ENCODE results near the gene ESRRG. TPM values are rescaled to one million over a fixed set of nuclear protein-coding genes. Genes with fewer than 3 reads are reported as not detected.
A peak's percentile ranks its signal among the peaks of the same experiment; 100 is the strongest.

Gene ESRRG
- polyA plus RNA-seq (2013, experiment 1 of 2; ENCODE audit: insufficient read length), result 0.24 TPM
- polyA plus RNA-seq (2013, experiment 2 of 2; ENCODE audit: insufficient read length), result 0.13 TPM

DNA sequence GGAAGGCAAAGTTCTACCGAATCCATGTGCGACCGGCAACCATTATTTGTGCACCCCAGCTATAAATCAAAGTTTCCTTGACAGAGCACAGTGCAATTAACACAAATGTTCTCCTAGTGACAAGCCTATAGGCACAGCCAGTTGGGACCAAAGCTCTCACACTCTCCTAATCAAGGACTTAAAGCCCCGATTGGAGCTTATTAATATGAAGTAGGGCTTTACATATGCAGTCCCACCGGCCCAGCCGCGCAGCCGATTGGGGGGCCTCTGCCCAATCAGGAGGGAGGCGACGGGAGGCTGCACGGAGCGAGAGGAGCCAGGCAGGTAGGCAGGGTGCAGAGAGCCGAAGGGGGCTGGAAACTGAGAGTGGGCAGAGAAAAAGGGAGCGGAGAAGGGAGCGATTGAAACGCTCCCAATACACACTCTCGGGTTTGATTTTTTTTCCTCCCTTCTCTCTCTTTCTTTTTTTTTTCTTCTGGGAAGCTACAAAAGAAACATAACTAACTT is at the start of gene ESRRG:
TSS of gene ESRRG (minus strand) at position 156 of the 507 bp plus-strand sequence. CDS start at position 26, 130 bp downstream.
- no peak for DNase-seq

DNA sequence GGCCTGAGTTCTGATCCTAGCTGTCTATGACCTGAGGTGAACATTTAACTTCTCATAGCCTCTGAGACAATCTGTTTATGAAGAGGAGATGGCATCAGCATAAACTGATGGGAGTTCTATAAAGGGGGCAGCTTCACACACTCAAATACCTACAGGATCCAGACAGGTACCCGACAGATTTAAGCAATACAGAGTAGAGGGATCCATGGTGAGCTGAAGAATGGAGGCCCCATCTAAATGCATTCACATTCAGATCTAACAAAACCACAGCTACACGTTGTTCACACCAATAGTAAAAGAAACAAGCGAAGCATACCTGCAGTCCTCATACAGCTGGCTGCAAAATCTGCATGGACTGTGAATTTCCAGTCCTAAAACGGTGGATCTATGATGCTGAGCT is 48.7 kb upstream of the ESRRG start:
- no peak for DNase-seq

GRCh38 chr1:216766633-216767327 is 43.6 kb upstream of the ESRRG start:
- no peak for DNase-seq

DNA sequence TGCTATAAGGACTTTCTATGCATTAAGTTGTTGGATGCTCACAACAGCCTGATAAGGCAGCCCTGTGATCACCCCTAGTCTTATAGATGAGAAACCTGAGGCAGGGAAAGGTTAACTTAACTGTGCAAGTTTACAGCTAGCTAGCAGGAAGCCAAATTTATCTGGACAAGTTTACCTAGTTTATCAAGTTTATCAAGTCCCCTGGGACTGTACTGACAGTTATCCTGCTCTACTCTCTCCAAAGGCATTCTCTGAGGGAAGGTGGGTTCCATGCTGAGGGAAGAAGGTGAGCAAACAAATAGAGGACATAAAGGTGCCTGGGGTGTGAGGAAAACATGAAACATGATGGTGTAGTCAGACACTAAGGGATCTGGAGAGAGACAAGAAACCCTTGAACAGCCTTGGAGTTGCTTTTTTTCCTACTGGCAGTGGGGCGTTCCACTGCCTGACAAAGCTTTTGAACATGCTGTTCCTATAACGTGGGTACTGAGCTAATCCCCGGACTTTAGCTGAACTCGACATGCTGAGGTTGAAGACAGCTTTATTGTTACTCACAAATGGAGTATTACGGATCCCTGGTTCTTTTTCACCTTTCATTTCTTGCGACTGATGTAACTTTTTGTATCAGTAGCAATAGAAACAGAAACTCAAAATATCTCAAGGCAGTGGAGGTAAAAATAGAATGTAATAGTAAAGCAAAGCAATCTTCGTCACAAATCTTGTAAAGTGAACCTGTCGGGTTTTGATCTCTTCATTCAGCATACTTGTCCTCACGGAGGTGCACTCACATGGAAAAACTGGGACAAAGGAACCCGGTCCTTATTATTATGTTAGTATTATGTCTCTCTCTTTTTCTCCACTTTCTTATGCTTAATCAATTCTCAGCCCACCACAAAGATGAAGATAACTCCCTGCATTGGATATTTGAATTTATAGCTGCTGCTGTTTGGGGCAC is 42.4 kb upstream of the ESRRG start:
- no peak for DNase-seq

- DNase-seq, result no peak
Measured at GRCh38 chr1:216758161-216758560, 34.9 kb upstream of the ESRRG start.

DNA sequence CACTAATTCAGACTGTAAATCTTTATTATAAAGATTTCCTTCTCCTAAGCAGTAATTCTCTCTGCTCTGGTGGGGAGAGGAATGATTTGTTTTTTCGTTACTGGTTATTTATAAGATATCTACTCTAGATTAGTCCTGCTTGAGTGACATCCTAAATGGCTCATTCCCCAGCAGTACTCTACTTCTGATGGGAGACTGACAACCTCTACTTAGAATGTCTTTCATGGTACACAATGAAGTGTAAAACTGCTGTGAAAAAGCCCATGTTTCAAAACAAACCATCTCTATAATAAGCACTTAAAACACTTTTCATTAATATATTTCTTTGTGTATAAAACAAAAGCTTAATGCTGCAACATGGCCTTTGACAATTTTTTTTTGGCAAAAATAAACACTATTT is 33.9 kb upstream of the ESRRG start:
- DNase-seq, result no peak

DNA sequence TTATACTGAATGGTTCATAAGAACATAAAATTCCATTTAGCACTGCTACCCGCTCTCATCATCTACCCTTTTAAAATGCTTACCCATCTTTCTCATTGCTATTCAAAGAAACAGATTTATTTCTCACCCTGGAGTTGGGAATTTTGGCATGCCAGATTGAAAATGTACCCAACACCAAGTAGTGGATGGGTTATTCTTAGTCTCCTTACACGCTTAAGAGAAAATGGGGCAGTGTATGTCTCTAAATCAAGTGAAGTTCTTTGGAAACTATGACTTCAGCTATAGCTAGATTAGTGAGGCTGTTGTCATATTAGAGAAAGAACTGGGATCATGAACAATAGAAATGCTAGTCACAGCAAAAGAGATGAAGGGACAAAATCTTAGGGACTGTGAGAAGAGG is 27.7 kb upstream of the ESRRG start:
- DNase-seq, result no peak

- DNase-seq, result peak; percentile 44
Measured at GRCh38 chr1:216750031-216750627, 26.9 kb upstream of the ESRRG start.

DNA sequence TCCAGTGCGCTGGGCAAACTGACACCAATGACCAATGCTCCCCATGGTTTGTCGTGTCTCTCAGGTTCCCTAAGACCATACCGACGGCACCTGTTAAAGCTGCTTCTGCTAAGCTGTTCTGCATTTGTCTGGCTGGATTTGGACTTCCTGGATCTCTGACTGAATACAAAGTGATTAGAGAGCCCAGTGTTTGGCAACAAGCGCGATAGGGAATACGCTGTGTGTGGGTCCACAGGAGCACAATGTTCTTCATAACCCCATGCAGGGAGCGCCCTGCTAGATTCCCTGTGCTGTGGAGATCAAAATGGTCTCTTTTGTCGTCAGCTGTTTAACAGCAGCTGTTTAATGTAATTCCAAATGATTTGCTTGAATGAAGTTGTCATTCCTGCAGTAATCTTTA is 26.0 kb upstream of the ESRRG start:
- DNase-seq, result no peak

DNA sequence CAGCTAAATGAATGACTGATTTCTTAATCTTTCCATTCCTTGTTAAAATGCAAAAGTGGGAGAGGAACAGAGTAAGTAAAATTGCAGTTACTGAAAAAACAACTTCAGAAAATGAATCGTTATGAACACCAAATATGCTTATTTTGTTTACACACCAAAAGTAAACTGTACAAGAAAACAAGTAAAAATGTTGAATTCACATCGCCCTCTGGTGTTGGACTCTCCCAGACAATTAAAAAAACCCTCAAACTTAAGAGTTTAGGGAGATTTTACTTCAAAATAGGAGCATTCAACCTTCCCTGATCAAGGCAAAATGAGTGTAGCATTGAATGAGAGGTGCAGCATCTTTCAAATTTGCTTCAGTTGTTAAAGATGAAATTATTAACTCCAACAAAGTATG is 19.4 kb upstream of the ESRRG start:
- DNase-seq, result no peak

DNA sequence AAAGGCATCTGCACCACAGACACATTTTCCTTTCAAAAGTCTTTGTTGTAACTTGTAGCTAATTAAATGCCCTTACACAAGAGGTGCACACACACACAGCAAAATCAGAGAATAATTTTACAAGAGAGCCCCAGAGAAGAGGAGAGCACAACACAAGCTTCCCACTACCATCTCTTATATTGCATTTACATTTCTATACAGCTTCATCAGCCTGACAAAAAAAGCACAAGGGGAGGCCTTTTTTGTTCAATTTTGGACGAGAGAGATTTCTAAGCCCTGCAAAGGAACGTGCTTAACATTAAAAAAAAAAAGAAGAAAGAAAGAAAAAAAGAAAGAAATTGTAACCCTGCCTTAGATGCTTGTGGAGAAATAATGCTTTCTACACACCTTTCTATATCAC is 17.1 kb upstream of the ESRRG start:
- no peak for DNase-seq

DNA sequence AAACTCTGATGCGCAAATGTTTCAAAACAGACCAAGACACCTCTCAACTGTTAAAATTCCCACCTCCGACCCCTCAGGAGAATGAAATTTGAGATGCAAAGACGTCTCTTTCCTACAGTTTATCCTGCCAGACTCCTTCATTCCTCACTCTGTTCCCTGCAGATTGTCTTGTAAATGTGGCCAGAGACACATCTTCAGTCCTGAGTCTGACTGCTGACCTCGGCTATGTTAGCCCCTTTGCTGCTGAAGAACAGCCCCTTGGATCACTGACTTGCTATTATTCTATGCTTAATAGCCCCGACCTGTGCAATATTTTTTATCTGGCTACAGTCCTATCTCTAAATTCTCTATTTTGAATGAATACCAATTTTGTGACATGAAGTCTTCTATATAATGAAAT is 16.6 kb upstream of the ESRRG start:
- DNase-seq, result no peak

DNA sequence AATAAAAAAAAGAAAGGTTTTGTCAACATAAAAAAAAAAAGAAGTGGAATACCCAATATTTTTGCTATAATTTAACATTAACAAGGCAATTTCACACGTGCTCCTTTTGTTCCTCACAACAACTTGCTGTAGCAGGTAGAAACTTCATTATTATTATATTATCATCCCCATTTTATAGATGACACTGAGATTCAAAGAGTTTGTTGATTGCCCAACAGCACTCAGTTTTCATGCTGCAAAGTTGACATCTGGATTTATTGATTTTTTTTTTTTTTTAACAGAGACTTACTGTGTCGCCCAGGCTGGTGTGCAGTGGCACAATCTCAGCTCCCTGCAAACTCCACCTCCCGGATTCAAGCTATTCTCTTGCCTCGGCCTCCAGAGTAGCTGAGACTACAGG is 8.9 kb upstream of the ESRRG start:
- DNase-seq, result no peak

DNA sequence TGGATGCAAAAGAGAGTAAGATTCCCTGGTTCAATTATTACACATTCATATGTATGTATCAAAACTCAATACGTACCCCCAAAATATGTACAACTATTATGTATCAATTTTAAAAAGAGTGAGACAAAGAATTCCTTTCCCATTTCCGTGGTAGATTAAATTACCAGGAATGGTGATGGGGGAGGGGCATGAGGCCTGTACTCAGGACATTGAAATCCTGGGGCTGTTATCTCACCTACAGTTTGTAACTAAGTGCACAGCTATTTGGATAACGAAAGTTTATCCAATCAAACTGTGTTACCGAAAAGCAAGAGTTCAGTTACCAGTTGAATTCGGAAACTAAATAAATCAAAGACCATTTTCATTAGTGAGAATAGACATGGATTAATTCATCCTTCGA is 8.3 kb upstream of the ESRRG start:
- DNase-seq, result no peak

- no peak for DNase-seq
Measured at GRCh38 chr1:216726435-216726834, 3.2 kb upstream of the ESRRG start.

GRCh38 chr1:216722821-216723220 is 408 bp downstream of the ESRRG start:
- DNase-seq, result no peak

DNA sequence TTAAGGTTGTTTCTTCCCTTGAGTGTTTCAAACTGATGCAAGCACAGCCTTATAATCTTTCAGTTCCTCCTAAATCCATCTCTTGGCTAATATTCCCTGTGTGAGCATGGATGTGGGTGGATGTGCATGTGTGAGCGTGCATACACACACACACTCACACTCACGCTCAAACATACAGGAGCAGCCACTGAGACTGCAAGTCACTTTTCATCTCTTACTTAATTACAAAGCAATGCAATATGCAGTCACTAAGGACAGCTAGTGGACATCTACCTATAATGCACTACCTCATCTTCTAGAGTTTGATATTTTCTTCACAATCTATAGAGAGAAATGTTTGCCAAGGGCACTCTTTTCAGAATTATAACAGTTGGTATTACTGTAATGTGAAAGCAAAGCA is 1.4 kb downstream of the ESRRG start:
- no peak for DNase-seq

DNA sequence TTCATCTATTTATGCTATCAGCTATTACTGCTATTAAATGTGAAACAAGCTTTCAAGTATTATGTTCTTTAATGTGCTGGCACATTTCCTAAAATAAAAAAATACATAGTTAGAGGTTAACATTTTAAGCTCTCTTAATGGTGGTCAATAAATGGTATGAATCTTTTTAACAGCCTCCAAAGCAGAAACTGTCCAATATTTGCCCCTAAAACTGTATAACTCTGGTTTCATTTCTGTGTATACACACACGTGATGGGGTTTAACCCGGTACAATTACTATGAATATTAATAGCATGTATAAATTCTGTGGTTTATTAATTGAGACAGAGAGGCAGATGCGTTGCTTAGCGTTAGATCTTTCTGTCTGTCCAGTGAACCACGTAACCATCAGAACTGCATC is 2.2 kb downstream of the ESRRG start:
- DNase-seq, result no peak

GRCh38 chr1:216711712-216712111 is 11.5 kb downstream of the ESRRG start:
- no peak for DNase-seq

- DNase-seq, result no peak
Measured at GRCh38 chr1:216710598-216711333, 12.5 kb downstream of the ESRRG start.

- no peak for DNase-seq
Measured at GRCh38 chr1:216710055-216710454, 13.2 kb downstream of the ESRRG start.

GRCh38 chr1:216705676-216706075 is 17.6 kb downstream of the ESRRG start:
- no peak for DNase-seq

All from fibroblast of skin of back (primary cell).